ENCODE results near the gene DPEP2NB.

The DPEP2NB gene

DNA sequence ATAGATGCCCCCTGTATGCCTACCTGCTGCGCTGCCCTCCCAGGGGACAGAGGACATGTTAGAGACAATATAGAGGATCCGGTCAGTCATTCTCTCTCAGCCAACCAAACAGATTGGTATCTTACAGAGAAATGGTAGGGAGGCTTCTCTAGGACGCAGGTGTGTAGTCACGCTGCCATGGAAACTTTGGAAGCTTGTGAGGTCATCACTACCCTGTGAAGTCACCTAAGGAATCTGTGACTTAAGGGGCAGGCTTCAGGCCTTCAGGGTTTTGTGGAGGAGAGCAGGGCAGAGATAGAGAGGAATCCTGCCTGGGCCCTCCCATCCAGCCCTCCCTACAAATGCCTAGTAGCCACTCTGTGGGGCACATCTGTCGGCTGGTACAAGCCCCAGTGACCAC lies at the start of gene DPEP2NB:
Gene DPEP2NB (minus strand): TSS at position 231 of the 400 bp plus-strand sequence. CDS start 141 bp downstream, at position 90.
- no peak within 1 kb of the TSS for H3K4me3 ChIP-seq (ENCODE audit: low read length)
- no peak for TF ChIP-seq ZNF274 (IDR thresholded peaks at IDR 0.05; ENCODE audit: low read depth, low read length)

DNA sequence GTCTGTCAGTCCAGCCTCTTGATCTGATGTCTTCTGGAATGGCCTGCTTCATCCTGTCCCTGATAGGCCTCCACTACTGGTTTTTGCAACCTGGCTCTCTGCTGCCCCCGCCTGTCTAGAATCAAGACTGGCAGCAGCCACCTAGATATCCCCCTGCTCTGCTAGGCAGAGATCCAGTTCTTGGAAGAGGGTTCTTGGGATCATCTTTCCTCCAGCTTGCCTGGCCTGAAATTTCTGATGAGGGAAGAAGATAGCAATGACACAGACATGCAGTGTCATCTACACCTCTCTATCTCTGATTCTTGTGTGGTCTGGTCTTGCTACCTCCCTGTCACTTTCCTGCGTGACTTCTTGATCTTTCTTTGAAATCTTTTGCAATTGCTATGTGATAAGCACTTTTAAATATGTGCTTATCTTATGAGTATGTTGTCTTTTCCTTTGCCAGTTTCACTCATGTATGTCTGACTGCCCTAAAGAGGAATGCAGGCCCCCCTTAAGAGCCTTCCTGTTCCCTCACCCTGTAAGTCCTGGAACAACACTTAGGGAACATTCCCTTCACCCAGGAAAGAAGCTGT lies 49.2 kb upstream of the DPEP2NB start:
- TF ChIP-seq ZNF274 (IDR thresholded peaks at IDR 0.05; ENCODE audit: low read depth, low read length) = no peak
- H3K4me3 ChIP-seq (ENCODE audit: low read length) = no peak overlapping the region

DNA sequence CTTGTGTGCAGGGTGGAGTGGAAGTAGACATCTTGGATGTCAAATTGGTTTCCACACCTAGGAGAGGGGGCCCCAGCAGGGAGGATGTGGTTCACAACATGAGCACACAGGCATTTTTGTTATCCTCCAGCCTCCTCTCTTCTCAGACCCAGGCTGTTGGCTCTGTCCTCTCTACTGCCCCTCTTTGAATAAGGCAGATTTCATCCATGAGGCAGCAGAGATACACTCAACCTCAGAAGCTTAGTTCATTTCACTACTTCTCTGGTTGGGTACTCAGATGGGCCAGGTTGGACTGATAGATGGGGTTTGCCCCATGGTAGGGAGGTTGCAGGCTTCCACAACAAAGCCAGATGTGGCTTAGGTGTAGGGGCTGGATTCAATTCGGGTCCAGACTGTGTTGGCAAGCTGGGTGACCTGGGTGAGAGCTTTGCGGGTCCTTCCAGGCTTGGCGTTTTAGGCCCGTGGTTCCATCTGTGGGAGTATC lies 47.2 kb upstream of the DPEP2NB start:
- no peak overlapping the region for H3K4me3 ChIP-seq (ENCODE audit: low read length)
- TF ChIP-seq ZNF274 (IDR thresholded peaks at IDR 0.05; ENCODE audit: low read depth, low read length) = no peak

DNA sequence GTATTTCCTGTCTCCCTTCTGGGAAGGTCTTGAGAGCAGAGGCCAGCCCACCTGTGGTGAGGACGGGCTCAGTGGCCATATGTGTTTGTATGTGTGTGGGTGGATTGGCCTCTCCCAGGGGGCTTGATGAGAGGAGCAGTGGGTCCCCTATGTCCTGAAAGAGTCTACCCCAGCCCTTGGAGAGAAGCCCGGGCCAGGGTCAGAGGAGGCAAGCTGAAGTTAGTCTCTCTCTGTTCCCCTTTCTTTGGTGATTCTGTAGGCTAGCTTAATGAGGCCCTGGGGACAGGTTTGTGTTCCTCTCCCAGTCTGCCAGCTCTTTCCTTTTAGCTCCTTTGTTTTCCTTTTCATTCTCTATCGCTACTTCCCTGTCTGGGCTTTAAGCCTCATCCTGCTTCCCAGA lies 45.7 kb upstream of the DPEP2NB start:
- H3K4me3 ChIP-seq (ENCODE audit: low read length) = no peak overlapping the region
- TF ChIP-seq ZNF274 (IDR thresholded peaks at IDR 0.05; ENCODE audit: low read depth, low read length) = no peak

GRCh38 chr16:68059804-68060203 lies 44.1 kb upstream of the DPEP2NB start:
- TF ChIP-seq ZNF274 (IDR thresholded peaks at IDR 0.05; ENCODE audit: low read depth, low read length) = no peak
- no peak overlapping the region for H3K4me3 ChIP-seq (ENCODE audit: low read length)

DNA sequence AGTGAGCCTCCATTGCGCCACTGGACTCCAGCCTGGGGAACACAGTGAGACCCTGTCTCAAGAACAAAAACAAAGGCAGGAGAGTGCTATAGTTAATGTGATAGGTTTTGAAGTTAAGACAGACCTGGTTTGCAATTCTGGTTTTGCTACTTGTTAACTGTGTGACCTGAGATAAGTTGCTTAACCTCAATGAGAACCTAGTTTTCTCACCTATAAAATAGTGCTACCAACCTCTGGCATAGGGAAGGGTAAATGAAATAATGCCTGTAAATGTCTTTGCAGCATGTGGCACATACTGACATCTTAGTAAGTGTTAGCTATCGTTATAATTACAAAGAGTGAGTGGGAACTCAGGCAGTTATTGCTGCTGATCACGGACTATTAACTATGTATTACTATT lies 39.7 kb upstream of the DPEP2NB start:
- no peak overlapping the region for H3K4me3 ChIP-seq (ENCODE audit: low read length)
- TF ChIP-seq ZNF274 (IDR thresholded peaks at IDR 0.05; ENCODE audit: low read depth, low read length) = no peak

DNA sequence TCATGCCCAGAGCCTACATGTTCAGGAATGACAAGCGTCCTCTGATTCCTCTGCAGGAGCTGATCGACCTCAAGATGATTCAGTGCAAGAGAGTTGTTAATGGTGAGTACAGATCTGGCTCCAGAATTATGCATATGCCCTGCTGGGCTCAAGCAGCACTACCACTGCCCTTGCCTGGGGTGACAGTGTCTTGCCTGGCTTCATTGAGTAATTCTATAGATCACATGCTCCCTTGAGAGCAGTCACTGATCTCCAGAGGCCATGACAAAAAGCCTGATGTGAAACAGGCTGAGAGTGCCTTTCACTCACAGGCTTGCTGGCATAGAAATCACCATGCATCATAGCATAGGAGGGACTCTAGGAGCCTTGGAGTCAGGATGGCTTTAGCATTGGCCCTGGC lies 33.7 kb upstream of the DPEP2NB start:
- H3K4me3 ChIP-seq (ENCODE audit: low read length) = no peak overlapping the region
- no peak for TF ChIP-seq ZNF274 (IDR thresholded peaks at IDR 0.05; ENCODE audit: low read depth, low read length)

DNA sequence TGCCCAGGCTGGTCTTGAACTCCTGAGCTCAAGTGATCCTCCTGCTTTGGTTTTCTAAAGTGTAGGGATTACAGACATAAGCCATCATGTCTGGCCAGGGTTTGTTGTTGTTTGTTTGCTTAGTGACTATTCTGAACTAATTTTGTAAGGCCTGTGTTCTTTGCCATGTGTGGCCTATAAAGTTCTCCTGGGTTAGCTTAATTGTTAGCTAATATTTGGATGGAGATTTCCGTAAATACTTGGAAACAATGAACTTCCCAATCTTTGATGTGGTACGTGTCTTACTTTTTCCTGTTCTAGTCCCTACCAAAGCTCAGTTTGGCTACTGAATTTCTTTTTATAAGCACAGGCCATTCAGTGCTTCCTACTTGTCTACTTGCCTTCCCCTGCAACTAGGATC lies 32.3 kb upstream of the DPEP2NB start:
- TF ChIP-seq ZNF274 (IDR thresholded peaks at IDR 0.05; ENCODE audit: low read depth, low read length) = no peak

DNA sequence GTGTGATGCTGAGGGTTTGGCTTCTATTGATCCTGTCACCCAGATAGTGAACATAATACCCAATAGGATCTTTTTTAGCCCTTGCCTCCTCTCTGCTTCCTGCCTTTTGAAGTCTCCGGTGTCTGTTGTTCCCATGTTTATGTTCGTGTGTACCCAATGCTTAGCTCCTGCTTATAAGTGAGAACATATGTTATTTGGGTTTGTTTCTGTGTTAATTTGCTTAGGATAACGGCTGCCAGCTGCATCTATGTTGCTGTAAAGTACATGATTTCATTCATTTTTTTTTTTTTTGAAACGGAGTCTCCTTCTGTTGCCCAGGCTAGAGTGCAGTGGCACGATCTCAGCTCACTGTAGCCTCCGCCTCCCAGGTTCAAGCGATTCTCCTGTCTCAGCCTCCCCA lies 30.4 kb upstream of the DPEP2NB start:
- no peak overlapping the region for H3K4me3 ChIP-seq (ENCODE audit: low read length)

More for the DNA sequence above, 32.3 kb upstream of the DPEP2NB start:
- no peak overlapping the region for H3K4me3 ChIP-seq (ENCODE audit: low read length)

DNA sequence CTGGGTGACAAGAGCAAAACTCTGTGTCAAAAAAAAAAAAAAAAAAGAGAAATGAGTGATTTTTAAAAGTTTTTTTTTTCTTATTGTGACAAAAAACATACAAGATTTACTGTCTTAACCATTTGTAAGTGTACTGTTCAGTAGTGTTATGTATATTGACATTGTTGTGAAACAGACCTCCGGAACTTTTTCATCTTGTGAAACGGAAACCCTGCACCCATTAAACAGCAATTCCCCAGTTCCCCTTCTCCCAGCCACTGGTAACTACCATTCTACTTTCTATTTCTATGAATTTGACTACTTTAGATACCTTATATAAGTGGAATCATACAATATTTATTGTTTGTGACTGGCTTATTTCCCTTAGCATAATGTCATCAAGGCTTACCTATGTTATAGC lies 26.1 kb upstream of the DPEP2NB start:
- TF ChIP-seq ZNF274 (IDR thresholded peaks at IDR 0.05; ENCODE audit: low read depth, low read length) = no peak
- no peak overlapping the region for H3K4me3 ChIP-seq (ENCODE audit: low read length)

More for the DNA sequence above, 30.4 kb upstream of the DPEP2NB start:
- TF ChIP-seq ZNF274 (IDR thresholded peaks at IDR 0.05; ENCODE audit: low read depth, low read length) = no peak

DNA sequence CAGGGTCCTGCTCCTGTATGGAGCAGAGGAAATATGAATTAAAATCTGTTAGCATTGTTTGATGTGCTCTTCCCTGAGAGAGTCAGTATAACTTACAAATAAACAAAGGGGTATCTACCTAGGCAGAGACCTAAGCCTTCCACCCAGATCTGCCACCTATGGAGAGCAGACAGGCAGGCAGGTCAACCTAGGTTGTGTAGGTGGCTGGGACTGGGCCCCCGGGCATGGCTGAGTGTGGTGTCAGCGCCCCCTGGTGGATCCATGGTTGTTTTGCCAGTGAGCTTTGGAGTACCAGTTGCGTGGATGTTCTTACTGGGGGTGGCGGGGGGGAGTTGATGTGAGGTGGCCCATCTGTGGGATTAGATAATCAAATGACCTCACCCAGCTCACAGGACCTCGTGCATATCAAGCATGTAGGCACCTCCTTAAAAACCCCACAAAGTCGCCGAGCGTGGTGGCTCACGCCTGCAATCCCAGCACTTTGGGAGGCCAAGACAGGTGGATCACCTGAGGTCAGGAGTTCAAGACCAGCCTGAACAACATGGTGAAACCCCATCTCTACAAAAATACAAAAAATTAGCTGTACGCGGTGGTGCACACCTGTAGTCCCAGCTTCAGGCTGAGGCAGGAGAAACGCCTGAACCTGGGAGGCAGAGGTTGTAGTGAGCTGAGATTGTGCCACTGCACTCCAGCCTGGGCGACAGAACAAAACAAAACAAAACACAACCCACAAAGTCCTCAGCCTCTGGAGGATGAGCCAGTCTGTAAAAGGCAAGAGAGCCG lies 25.0 kb upstream of the DPEP2NB start:
- no peak overlapping the region for H3K4me3 ChIP-seq (ENCODE audit: low read length)
- TF ChIP-seq ZNF274 (IDR thresholded peaks at IDR 0.05; ENCODE audit: low read depth, low read length) = no peak

GRCh38 chr16:68037841-68038597 lies 22.3 kb upstream of the DPEP2NB start:
- no peak for TF ChIP-seq ZNF274 (IDR thresholded peaks at IDR 0.05; ENCODE audit: low read depth, low read length)
- H3K4me3 ChIP-seq (ENCODE audit: low read length) = peak overlapping the region; percentile 26; the same call in 1 of the 2 replicates

DNA sequence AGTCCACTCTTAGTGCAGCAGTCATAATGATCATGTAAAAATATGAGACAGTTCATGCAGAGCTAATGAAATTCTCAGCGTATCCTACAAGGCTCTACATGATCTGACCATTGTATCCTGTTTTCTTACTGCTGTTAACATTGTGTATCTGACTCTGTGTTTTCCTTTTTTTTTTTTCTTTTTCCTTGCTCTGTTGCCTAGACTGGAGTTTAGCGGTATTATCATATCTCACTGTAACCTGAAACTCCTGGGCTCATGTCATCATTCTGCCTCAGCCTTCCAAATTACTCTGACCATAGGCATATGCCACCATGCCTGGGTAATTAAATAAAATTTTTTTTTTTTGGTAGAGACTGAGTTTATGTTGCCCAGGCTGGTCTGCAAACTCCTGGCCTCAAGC lies 19.5 kb upstream of the DPEP2NB start:
- no peak for TF ChIP-seq ZNF274 (IDR thresholded peaks at IDR 0.05; ENCODE audit: low read depth, low read length)

DNA sequence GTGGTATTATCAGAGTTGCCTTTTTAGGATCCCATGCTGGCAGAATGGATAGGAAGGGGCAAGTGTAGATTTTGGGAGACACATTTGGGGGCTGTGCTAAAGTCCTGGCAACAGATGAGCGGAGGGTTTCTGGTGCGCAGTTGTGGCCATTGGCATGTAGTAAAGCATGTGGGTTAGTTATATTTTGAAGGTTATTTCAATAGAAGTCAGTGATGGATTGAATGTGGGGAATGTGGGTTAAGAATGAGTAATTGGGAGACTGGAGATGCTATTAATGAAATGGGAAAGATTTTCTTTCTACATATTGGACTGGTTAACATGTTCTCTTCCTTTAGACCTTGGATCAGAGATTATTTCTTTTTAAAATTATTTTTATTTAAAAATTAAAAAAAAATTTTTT lies 17.4 kb upstream of the DPEP2NB start:
- no peak overlapping the region for H3K4me3 ChIP-seq (ENCODE audit: low read length)
- no peak for TF ChIP-seq ZNF274 (IDR thresholded peaks at IDR 0.05; ENCODE audit: low read depth, low read length)

More for the DNA sequence above, 19.5 kb upstream of the DPEP2NB start:
- no peak overlapping the region for H3K4me3 ChIP-seq (ENCODE audit: low read length)
